ENCODE results near the gene ENOX1. TPM values are rescaled to one million over a fixed set of nuclear protein-coding genes. Genes with fewer than 3 reads are reported as not detected.

The ENOX1 gene
- total and polyA plus RNA-seq, 3 donors from 2014 or later, result 11.0 to 14.2 (median 11.5) TPM

GRCh38 chr13:43391036-43391435 lies 395.7 kb downstream of the ENOX1 start:
- intact Hi-C loops (cut with DNase I; ENCODE audit: low total_unique reads), result no loop called here

GRCh38 chr13:43390619-43391018 lies 396.2 kb downstream of the ENOX1 start:
- DNase-seq, result no peak
- Histone ChIP-seq H3K9me3 (no peaks in the 10 kb centered on the region), H3K4me1 (no peaks in the 10 kb centered on the region), H3K36me3 (ENCODE audit: low read depth, missing control alignments) (no peaks in the 10 kb centered on the region), H3K27ac (no peak overlapping the region), H3K27me3 (no peaks in the 10 kb centered on the region), H3K4me3 (no peak overlapping the region)
- 64 to 91% methylated on average over 4 of the region's 4 CpGs for WGBS, 2 donors
- no peak for TF ChIP-seq POLR2A (IDR thresholded peaks at IDR 0.05)
- TF ChIP-seq CTCF (IDR thresholded peaks at IDR 0.05), result no peak
- intact Hi-C loops (cut with DNase I; ENCODE audit: low total_unique reads), result no loop called here

More at GRCh38 chr13:43391036-43391435, 395.7 kb downstream of the ENOX1 start:
- H3K36me3 ChIP-seq (ENCODE audit: low read depth, missing control alignments), result no peaks in the 10 kb centered on the region
- no peaks in the 10 kb centered on the region for H3K27me3 ChIP-seq
- no peak overlapping the region for H3K4me3 ChIP-seq
- no peak for DNase-seq
- H3K27ac ChIP-seq, result no peak overlapping the region
- no peaks in the 10 kb centered on the region for H3K4me1 ChIP-seq
- TF ChIP-seq CTCF (IDR thresholded peaks at IDR 0.05) (no peak), POLR2A (IDR thresholded peaks at IDR 0.05) (no peak)
- H3K9me3 ChIP-seq, result no peaks in the 10 kb centered on the region
- WGBS, 2 donors, result 61 to 62% methylated on average over 5 of the region's 5 CpGs

GRCh38 chr13:43389983-43390382 lies 396.8 kb downstream of the ENOX1 start:
- H3K27me3 ChIP-seq, result no peaks in the 10 kb centered on the region
- H3K4me1 ChIP-seq, result no peaks in the 10 kb centered on the region
- no peak overlapping the region for H3K27ac ChIP-seq
- no peak for DNase-seq
- TF ChIP-seq CTCF (IDR thresholded peaks at IDR 0.05) (no peak), POLR2A (IDR thresholded peaks at IDR 0.05) (no peak)
- H3K4me3 ChIP-seq, result no peak overlapping the region
- intact Hi-C loops (cut with DNase I; ENCODE audit: low total_unique reads), result no loop called here
- H3K36me3 ChIP-seq (ENCODE audit: low read depth, missing control alignments), result no peaks in the 10 kb centered on the region
- no peaks in the 10 kb centered on the region for H3K9me3 ChIP-seq
- 72 to 75% methylated on average over 4 of the region's 4 CpGs for WGBS, 2 donors

GRCh38 chr13:43389573-43389972 lies 397.2 kb downstream of the ENOX1 start:
- no peaks in the 10 kb centered on the region for H3K36me3 ChIP-seq (ENCODE audit: low read depth, missing control alignments)

More at GRCh38 chr13:43389573-43389972, 397.2 kb downstream of the ENOX1 start:
- H3K27me3 ChIP-seq, result no peaks in the 10 kb centered on the region
- no peaks in the 10 kb centered on the region for H3K4me1 ChIP-seq
- no peak overlapping the region for H3K27ac ChIP-seq
- H3K9me3 ChIP-seq, result no peaks in the 10 kb centered on the region
- no peak for DNase-seq
- 83 to 94% methylated on average over 1 of the region's 1 CpG for WGBS, 2 donors
- intact Hi-C loops (cut with DNase I; ENCODE audit: low total_unique reads), result no loop called here
- no peak overlapping the region for H3K4me3 ChIP-seq
- TF ChIP-seq POLR2A (IDR thresholded peaks at IDR 0.05) (no peak), CTCF (IDR thresholded peaks at IDR 0.05) (no peak)

Data from testis (tissue), 3 donors.